GM23248 (cell line): ENCODE measurements around the gene TMEM263.

Experiments
- EZH2 ChIP-seq: fragments of 200-600 bp; sonication (generic); IDR thresholded peaks from 2 replicates; pipeline ENCODE4 v1.6.1; 2018; ENCODE audit warnings: antibody characterized with exemption, mild to moderate bottlenecking; ENCODE audit not compliant: insufficient read depth, poor library complexity, severe bottlenecking
- EZH2phosphoT487 ChIP-seq: fragments of 200-600 bp; sonication (generic); IDR thresholded peaks from 2 replicates; pipeline ENCODE4 v1.6.1; 2018; ENCODE audit warnings: antibody characterized with exemption, moderate library complexity, mild to moderate bottlenecking, low read depth; ENCODE audit not compliant: insufficient read depth

DNA sequence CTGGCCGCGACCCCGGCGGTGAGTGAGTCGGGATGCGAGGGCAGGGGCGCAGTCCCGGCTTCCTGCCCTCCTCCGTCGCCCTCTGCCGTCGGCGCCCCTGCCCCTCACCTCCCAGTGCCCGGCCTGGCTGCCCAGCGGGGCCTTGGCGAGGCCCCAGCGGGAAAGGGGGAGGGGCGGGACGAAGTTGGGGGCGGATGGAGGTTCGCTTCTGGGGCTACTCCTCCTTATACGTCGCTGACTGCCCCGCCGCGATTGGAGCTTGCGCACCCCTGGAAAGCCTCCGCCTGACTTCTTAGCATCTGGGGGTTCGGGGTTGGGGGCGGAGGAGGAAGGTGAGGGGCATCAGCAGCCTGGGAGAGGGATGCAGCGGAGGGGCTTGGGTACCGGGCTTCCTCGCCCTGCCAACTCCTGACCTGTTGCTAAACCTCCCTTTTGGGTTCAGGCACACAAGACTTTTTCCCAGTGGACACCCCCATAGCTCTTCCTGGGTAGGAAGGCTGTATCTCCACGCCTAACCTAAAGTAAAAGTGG lies 406 bp downstream of the TMEM263 start:
- TF ChIP-seq EZH2 (no peak), EZH2phosphoT487 (no peak)
